ENCODE data around the gene PDE1A. TPM values are rescaled to one million over a fixed set of nuclear protein-coding genes. Genes with fewer than 3 reads are reported as not detected.

PDE1A gene
- total RNA-seq, 1 experiment from 2014 or later = not detected

- H3K9me3 Mint-ChIP-seq (ENCODE audit: unreplicated experiment) = no peaks in the 10 kb centered on the region
- H3K4me1 Mint-ChIP-seq (ENCODE audit: low read depth, unreplicated experiment) = no peaks in the 10 kb centered on the region
- no peak overlapping the region for H3K27ac Mint-ChIP-seq (ENCODE audit: unreplicated experiment)
- Histone ChIP-seq H3K4me3 (ENCODE audit: low read depth, low read length) (no peak overlapping the region), H3K9me3 (no peaks in the 10 kb centered on the region), H3K27me3 (replicated peaks; ENCODE audit: control insufficient read depth, insufficient read depth, low read length) (no peaks in the 10 kb centered on the region), H3K4me1 (no peaks in the 10 kb centered on the region), H3K36me3 (ENCODE audit: control insufficient read depth, insufficient read depth, low read length) (no peaks in the 10 kb centered on the region)
- no peak for DNase-seq
- intact Hi-C loops (cut with micrococcal nuclease; ENCODE audit: unreplicated experiment) = no loop called here
- H3K36me3 Mint-ChIP-seq (ENCODE audit: insufficient read depth, unreplicated experiment) = no peaks in the 10 kb centered on the region
- TF ChIP-seq CTCF (IDR thresholded peaks at IDR 0.05; ENCODE audit: insufficient read depth in 1 of 2, low read depth in 1 of 2, low read length in 1 of 2, severe bottlenecking in 1 of 2, unreplicated experiment in 1 of 2) = no peak
- BruUV-seq (replicated peaks) = no TSS peak
- POLR2A ChIA-PET = no interaction called here
- H3K4me3 Mint-ChIP-seq (ENCODE audit: unreplicated experiment) = no peak overlapping the region
- no peaks in the 10 kb centered on the region for H3K27me3 Mint-ChIP-seq (ENCODE audit: insufficient read depth, unreplicated experiment)
- CTCF ChIA-PET = no interaction called here
Measured at GRCh38 chr2:182103526-182103925, 323.3 kb downstream of the PDE1A start.

GRCh38 chr2:182101263-182101662, 325.6 kb downstream of the PDE1A start:
- no peaks in the 10 kb centered on the region for H3K27me3 Mint-ChIP-seq (ENCODE audit: insufficient read depth, unreplicated experiment)
- Histone ChIP-seq H3K36me3 (ENCODE audit: control insufficient read depth, insufficient read depth, low read length) (no peaks in the 10 kb centered on the region), H3K27me3 (replicated peaks; ENCODE audit: control insufficient read depth, insufficient read depth, low read length) (no peaks in the 10 kb centered on the region), H3K9me3 (no peaks in the 10 kb centered on the region), H3K4me3 (ENCODE audit: low read depth, low read length) (no peak overlapping the region), H3K4me1 (no peaks in the 10 kb centered on the region)
- H3K36me3 Mint-ChIP-seq (ENCODE audit: insufficient read depth, unreplicated experiment) = no peaks in the 10 kb centered on the region
- no peaks in the 10 kb centered on the region for H3K9me3 Mint-ChIP-seq (ENCODE audit: unreplicated experiment)
- no TSS peak for BruUV-seq (replicated peaks)
- POLR2A ChIA-PET = no interaction called here
- no peaks in the 10 kb centered on the region for H3K4me1 Mint-ChIP-seq (ENCODE audit: low read depth, unreplicated experiment)
- no peak overlapping the region for H3K27ac Mint-ChIP-seq (ENCODE audit: unreplicated experiment)
- TF ChIP-seq CTCF (IDR thresholded peaks at IDR 0.05; ENCODE audit: insufficient read depth in 1 of 2, low read depth in 1 of 2, low read length in 1 of 2, severe bottlenecking in 1 of 2, unreplicated experiment in 1 of 2) = peak; percentile 7 to 16
- no peak overlapping the region for H3K4me3 Mint-ChIP-seq (ENCODE audit: unreplicated experiment)
- no peak for DNase-seq
- intact Hi-C loops (cut with micrococcal nuclease; ENCODE audit: unreplicated experiment) = no loop called here
- CTCF ChIA-PET = no interaction called here

GRCh38 chr2:182098648-182099047, 328.2 kb downstream of the PDE1A start:
- H3K36me3 ChIP-seq (ENCODE audit: control insufficient read depth, insufficient read depth, low read length) = no peaks in the 10 kb centered on the region
- no peaks in the 10 kb centered on the region for H3K4me1 ChIP-seq
- no peaks in the 10 kb centered on the region for H3K27me3 Mint-ChIP-seq (ENCODE audit: insufficient read depth, unreplicated experiment)
- CTCF ChIA-PET = no interaction called here
- no peaks in the 10 kb centered on the region for H3K9me3 Mint-ChIP-seq (ENCODE audit: unreplicated experiment)
- no peaks in the 10 kb centered on the region for H3K36me3 Mint-ChIP-seq (ENCODE audit: insufficient read depth, unreplicated experiment)
- POLR2A ChIA-PET = no interaction called here
- no peak overlapping the region for H3K4me3 ChIP-seq (ENCODE audit: low read depth, low read length)
- H3K9me3 ChIP-seq = no peaks in the 10 kb centered on the region
- TF ChIP-seq CTCF (IDR thresholded peaks at IDR 0.05; ENCODE audit: insufficient read depth in 1 of 2, low read depth in 1 of 2, low read length in 1 of 2, severe bottlenecking in 1 of 2, unreplicated experiment in 1 of 2) = no peak
- H3K27ac Mint-ChIP-seq (ENCODE audit: unreplicated experiment) = no peak overlapping the region
- no TSS peak for BruUV-seq (replicated peaks)
- no peaks in the 10 kb centered on the region for H3K4me1 Mint-ChIP-seq (ENCODE audit: low read depth, unreplicated experiment)
- DNase-seq = no peak
- no peak overlapping the region for H3K4me3 Mint-ChIP-seq (ENCODE audit: unreplicated experiment)
- H3K27me3 ChIP-seq (replicated peaks; ENCODE audit: control insufficient read depth, insufficient read depth, low read length) = no peaks in the 10 kb centered on the region
- intact Hi-C loops (cut with micrococcal nuclease; ENCODE audit: unreplicated experiment) = no loop called here
